ENCODE results near the gene SCP2.

SCP2 gene

GRCh38 chr1:52926864-52927211, 238 bp upstream of the SCP2 start:
- Histone ChIP-seq H3K9ac (ENCODE audit: low read depth, low read length, poor library complexity, severe bottlenecking) (peak overlapping the region; percentile 75), H3F3A (ENCODE audit: low read depth) (no peaks in the 10 kb centered on the region), H3K9me2 (replicated peaks; ENCODE audit: low read depth, low read length) (no peaks in the 10 kb centered on the region), H2AFZ (ENCODE audit: low read length) (peak overlapping the region; percentile 100), H3K4me1 (ENCODE audit: insufficient read depth, low read length, poor library complexity, severe bottlenecking) (no peaks in the 10 kb centered on the region), H3K27me3 (ENCODE audit: insufficient read depth, low read length, poor library complexity, severe bottlenecking) (peaks cover 18% of the 10 kb centered on the region), H4K20me1 (ENCODE audit: insufficient read depth, low read length, poor library complexity, severe bottlenecking) (no peaks in the 10 kb centered on the region), H3K4me2 (ENCODE audit: low read depth, low read length, poor library complexity, severe bottlenecking) (peak overlapping the region; percentile 87), H3K4me3 (ENCODE audit: low read length, poor library complexity, severe bottlenecking) (peak overlapping the region; percentile 86), H3K9me3 (ENCODE audit: insufficient read depth, low read depth, low read length) (no peaks in the 10 kb centered on the region), H3K36me3 (ENCODE audit: insufficient read depth, low read length) (no peaks in the 10 kb centered on the region), H3K79me2 (ENCODE audit: insufficient read depth, low read length) (no peaks in the 10 kb centered on the region)
- TF ChIP-seq CTCF (conservative IDR thresholded peaks at IDR 0.05; ENCODE audit: low read length) = no peak
- no peak for TF ChIP-seq EZH2phosphoT487 (IDR thresholded peaks at IDR 0.05; ENCODE audit: borderline replicate concordance)

- Histone ChIP-seq H4K20me1 (ENCODE audit: insufficient read depth, low read length, poor library complexity, severe bottlenecking) (no peaks in the 10 kb centered on the region), H3K4me1 (ENCODE audit: insufficient read depth, low read length, poor library complexity, severe bottlenecking) (no peaks in the 10 kb centered on the region), H3K27me3 (ENCODE audit: insufficient read depth, low read length, poor library complexity, severe bottlenecking) (peaks cover 18% of the 10 kb centered on the region), H3K9me2 (replicated peaks; ENCODE audit: low read depth, low read length) (no peaks in the 10 kb centered on the region), H3F3A (ENCODE audit: low read depth) (no peaks in the 10 kb centered on the region), H3K4me2 (ENCODE audit: low read depth, low read length, poor library complexity, severe bottlenecking) (peak overlapping the region; percentile 87), H3K9me3 (ENCODE audit: insufficient read depth, low read depth, low read length) (no peaks in the 10 kb centered on the region), H3K4me3 (ENCODE audit: low read length, poor library complexity, severe bottlenecking) (peak overlapping the region; percentile 86), H3K79me2 (ENCODE audit: insufficient read depth, low read length) (no peaks in the 10 kb centered on the region), H3K9ac (ENCODE audit: low read depth, low read length, poor library complexity, severe bottlenecking) (no peak overlapping the region), H2AFZ (ENCODE audit: low read length) (peak overlapping the region; percentile 100; the same call in 1 of the 2 replicates), H3K36me3 (ENCODE audit: insufficient read depth, low read length) (no peaks in the 10 kb centered on the region)
- TF ChIP-seq CTCF (conservative IDR thresholded peaks at IDR 0.05; ENCODE audit: low read length) (no peak), EZH2phosphoT487 (IDR thresholded peaks at IDR 0.05; ENCODE audit: borderline replicate concordance) (no peak)
Measured at GRCh38 chr1:52928015-52928404, 934 bp downstream of the SCP2 start.

DNA sequence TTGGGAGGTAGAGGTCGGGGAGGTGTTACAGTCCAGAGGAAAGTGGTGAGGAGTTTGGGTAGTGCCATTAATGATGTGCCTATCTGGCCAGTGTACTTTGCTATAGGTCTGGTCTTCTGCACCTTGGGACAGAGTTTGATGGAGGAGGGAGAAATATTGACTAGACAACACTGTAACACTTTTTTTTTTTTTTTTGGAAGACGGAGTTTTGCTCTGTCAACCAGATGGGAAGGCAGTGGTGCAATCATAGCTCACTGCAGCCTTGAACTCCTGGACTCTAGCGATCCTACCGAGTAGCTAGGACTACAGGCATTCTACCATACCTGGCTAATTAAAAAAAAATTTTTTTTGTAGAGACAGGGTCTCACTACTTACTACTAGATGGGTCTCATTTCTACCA, 1.9 kb downstream of the SCP2 start:
- Histone ChIP-seq H3K4me1 (ENCODE audit: insufficient read depth, low read length, poor library complexity, severe bottlenecking) (no peaks in the 10 kb centered on the region), H3K4me2 (ENCODE audit: low read depth, low read length, poor library complexity, severe bottlenecking) (no peak overlapping the region), H3K9me3 (ENCODE audit: insufficient read depth, low read depth, low read length) (no peaks in the 10 kb centered on the region), H3K9ac (ENCODE audit: low read depth, low read length, poor library complexity, severe bottlenecking) (no peak overlapping the region), H3K79me2 (ENCODE audit: insufficient read depth, low read length) (no peaks in the 10 kb centered on the region), H4K20me1 (ENCODE audit: insufficient read depth, low read length, poor library complexity, severe bottlenecking) (no peaks in the 10 kb centered on the region), H3K4me3 (ENCODE audit: low read length, poor library complexity, severe bottlenecking) (no peak overlapping the region), H3K36me3 (ENCODE audit: insufficient read depth, low read length) (no peaks in the 10 kb centered on the region), H3K9me2 (replicated peaks; ENCODE audit: low read depth, low read length) (no peaks in the 10 kb centered on the region), H2AFZ (ENCODE audit: low read length) (no peak overlapping the region), H3K27me3 (ENCODE audit: insufficient read depth, low read length, poor library complexity, severe bottlenecking) (peaks cover 18% of the 10 kb centered on the region), H3F3A (ENCODE audit: low read depth) (no peaks in the 10 kb centered on the region)
- no peak for TF ChIP-seq CTCF (conservative IDR thresholded peaks at IDR 0.05; ENCODE audit: low read length)
- no peak for TF ChIP-seq EZH2phosphoT487 (IDR thresholded peaks at IDR 0.05; ENCODE audit: borderline replicate concordance)

All from Loucy (cell line).